Endothelial cell (in vitro differentiated cells): Measurements from ENCODE around the gene MAPK6. TPM values are rescaled to one million over a fixed set of nuclear protein-coding genes. Genes with fewer than 3 reads are reported as not detected.
A peak's percentile ranks its signal among the peaks of the same experiment; 100 is the strongest.

Experiments used
- DNase-seq: peaks from one replicate; pipeline ENCODE4 v3.0.0; 2021; ENCODE audit warnings: low spot score
- H3K27ac Mint-ChIP-seq: one replicate; pipeline ENCODE4 v1.8.0; 2021; ENCODE audit warnings: mixed read lengths, inconsistent platforms; ENCODE audit not compliant: unreplicated experiment
- H3K27me3 Mint-ChIP-seq: one replicate; pipeline ENCODE4 v1.8.0; 2021; ENCODE audit warnings: mild to moderate bottlenecking, moderate library complexity, mixed read lengths, inconsistent platforms; ENCODE audit not compliant: unreplicated experiment
- H3K36me3 Mint-ChIP-seq: one replicate; pipeline ENCODE4 v1.8.0; 2021; ENCODE audit warnings: mild to moderate bottlenecking, low read depth, mixed read lengths, inconsistent platforms; ENCODE audit not compliant: unreplicated experiment
- H3K4me1 Mint-ChIP-seq: one replicate; pipeline ENCODE4 v1.8.0; 2021; ENCODE audit warnings: mild to moderate bottlenecking, mixed read lengths, inconsistent platforms; ENCODE audit not compliant: unreplicated experiment
- H3K4me3 Mint-ChIP-seq: one replicate; pipeline ENCODE4 v1.8.0; 2021; ENCODE audit warnings: mild to moderate bottlenecking, mixed read lengths, inconsistent platforms; ENCODE audit not compliant: unreplicated experiment
- H3K9me3 Mint-ChIP-seq: one replicate; pipeline ENCODE4 v1.8.0; 2021; ENCODE audit warnings: mixed read lengths, inconsistent platforms; ENCODE audit not compliant: unreplicated experiment
- CTCF ChIP-seq: fragments of 200-600 bp; sonication (generic); IDR thresholded peaks from one replicate; pipeline ENCODE4 v1.5.0; 2021; ENCODE audit warnings: antibody characterized with exemption; ENCODE audit not compliant: unreplicated experiment
- total RNA-seq: library from RNA; stranded (reverse); fragmentation: NEBNext Ultra II Directional; extraction: Animal tissue kit (Norgen Biotek cat#: 25700); gene quantifications from one replicate; pipeline ENCODE4 v1.2.1, GENCODE V29; 2021; ENCODE audit not compliant: unreplicated experiment

Gene MAPK6
- total RNA-seq, 1 donor from 2014 or later = 94.6 TPM

- Mint-ChIP-seq H3K27ac (no peak overlapping the region), H3K9me3 (no peaks in the 10 kb centered on the region), H3K27me3 (peaks cover 3% of the 10 kb centered on the region), H3K4me3 (no peak overlapping the region), H3K4me1 (peaks cover 4% of the 10 kb centered on the region), H3K36me3 (no peaks in the 10 kb centered on the region)
- no peak for TF ChIP-seq CTCF
- DNase-seq = no peak
These were observed 94.7 kb downstream of the MAPK6 start for GRCh38 chr15:52113708-52114107.

- H3K4me1 Mint-ChIP-seq = peaks cover 7% of the 10 kb centered on the region
- no peak for DNase-seq
- H3K27me3 Mint-ChIP-seq = peaks cover 3% of the 10 kb centered on the region
- no peaks in the 10 kb centered on the region for H3K36me3 Mint-ChIP-seq
- no peaks in the 10 kb centered on the region for H3K9me3 Mint-ChIP-seq
- peak overlapping the region; percentile 24 for H3K27ac Mint-ChIP-seq
- no peak overlapping the region for H3K4me3 Mint-ChIP-seq
- no peak for TF ChIP-seq CTCF
These were observed 95.4 kb downstream of the MAPK6 start for GRCh38 chr15:52114261-52115055.

- no peaks in the 10 kb centered on the region for H3K9me3 Mint-ChIP-seq
- no peaks in the 10 kb centered on the region for H3K36me3 Mint-ChIP-seq
- no peak overlapping the region for H3K27ac Mint-ChIP-seq
- no peak for TF ChIP-seq CTCF
- H3K4me3 Mint-ChIP-seq = no peak overlapping the region
- peaks cover 3% of the 10 kb centered on the region for H3K27me3 Mint-ChIP-seq
- DNase-seq = no peak
- H3K4me1 Mint-ChIP-seq = peaks cover 7% of the 10 kb centered on the region
These were observed 96.8 kb downstream of the MAPK6 start for GRCh38 chr15:52115598-52116427.

Other genes with a start within 250 kb of the MAPK6 start
- gene TMOD3, start 189.6 kb upstream of the MAPK6 start, total RNA-seq = 51.0 TPM
- 25.5 TPM for gene LEO1, start 47.4 kb upstream of the MAPK6 start, total RNA-seq
- gene BCL2L10, start 93.6 kb downstream of the MAPK6 start, total RNA-seq = not detected
- gene GNB5, start 172.2 kb downstream of the MAPK6 start, total RNA-seq = 11.7 TPM